CD4-positive, alpha-beta T cell treated with Interleukin-10 for 1 hour (primary cell): Measurements from ENCODE around the gene IL5.
"Not testable (repeated sequence)": the region's sequence is repeated elsewhere in the genome, so short reads cannot be mapped to it uniquely, and the experiment has no call there.

Experiments
- DNase-seq: peaks from one replicate; pipeline ENCODE4 v3.0.0-alpha.2; 2020

The IL5 gene

DNA sequence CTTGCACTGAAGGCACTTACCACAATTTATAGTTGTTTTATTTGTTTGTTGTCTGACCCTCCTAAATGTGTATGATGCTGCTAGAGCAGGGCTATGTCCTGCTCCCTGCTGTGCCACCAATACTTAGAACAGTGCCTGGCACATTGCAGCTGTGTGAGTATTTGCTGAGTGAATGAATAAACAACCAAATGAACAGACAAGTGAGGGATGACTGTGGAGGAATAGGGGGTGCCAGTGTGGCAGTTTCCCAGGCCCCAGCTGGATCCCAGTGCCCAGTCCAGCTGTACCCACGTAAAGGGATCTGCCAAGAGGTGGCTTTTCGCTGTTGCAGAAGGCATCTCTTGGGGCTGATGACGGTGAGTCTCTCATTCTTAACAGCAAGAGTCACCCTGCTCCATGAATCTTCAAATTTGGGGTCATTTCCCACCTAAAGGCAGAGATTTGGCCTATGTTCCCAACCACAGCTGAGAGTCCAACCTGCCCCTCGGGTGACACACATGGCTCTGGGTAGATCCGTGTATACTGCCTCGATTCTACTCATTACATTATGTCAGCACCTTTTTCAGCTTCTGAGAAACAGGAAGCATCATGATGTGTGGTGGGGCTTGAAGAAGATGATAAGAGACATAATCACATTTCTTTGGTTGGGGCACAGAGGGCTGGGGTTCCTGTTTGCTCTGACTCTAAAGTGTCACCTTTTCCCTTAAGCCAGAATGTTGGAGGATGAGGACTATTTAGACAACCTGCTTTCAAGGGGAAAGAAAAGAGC, 14.3 kb downstream of the IL5 start:
- DNase-seq: peak; percentile 9

DNA sequence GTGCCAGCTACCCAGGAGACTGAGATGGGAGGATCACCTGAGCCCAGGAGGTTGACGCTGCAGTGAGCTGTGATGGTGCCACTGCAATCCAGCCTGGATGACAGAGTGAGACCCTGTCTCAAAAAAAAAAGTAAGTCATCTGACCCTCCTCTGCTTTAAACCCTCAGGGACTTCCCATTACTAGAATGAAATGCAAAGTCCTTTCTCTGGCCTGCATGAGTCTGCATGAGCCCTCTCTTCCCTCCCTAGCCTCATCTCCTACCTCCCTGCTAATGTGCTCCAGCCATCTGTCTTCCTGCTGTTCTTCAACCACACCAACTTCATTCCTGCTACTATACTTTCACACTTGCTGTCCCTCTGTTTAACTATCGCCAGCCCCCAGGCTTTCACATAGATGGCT, 15.3 kb downstream of the IL5 start:
- no peak for DNase-seq

DNA sequence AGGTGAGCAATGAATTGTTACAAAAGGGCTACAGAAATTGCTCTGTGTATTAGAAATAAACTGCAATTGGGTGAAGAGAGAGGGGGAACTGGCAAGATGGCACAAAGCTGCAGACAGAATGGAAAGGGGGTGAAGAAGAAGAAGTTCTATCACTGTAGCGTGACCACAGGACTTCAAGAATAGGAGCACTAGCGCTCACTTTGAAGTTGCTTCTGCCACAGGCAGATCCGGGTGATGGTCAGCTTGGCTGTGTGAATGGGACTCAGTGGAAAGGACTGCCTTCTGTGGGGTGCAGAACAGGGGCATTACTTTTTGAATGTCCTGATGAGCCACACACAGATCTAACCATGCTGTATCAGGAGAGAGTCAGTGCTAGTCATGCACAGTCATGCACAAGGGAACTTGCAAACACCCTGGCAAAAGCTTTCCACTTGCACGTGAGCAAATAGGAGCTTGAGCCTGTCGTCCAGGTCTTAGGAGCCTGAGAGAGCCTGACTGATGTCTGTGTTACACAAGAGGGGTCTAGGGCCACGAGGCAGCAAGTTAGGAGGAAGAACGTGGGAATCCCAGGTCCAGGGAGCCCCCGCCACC, 16.3 kb downstream of the IL5 start:
- no peak for DNase-seq

DNA sequence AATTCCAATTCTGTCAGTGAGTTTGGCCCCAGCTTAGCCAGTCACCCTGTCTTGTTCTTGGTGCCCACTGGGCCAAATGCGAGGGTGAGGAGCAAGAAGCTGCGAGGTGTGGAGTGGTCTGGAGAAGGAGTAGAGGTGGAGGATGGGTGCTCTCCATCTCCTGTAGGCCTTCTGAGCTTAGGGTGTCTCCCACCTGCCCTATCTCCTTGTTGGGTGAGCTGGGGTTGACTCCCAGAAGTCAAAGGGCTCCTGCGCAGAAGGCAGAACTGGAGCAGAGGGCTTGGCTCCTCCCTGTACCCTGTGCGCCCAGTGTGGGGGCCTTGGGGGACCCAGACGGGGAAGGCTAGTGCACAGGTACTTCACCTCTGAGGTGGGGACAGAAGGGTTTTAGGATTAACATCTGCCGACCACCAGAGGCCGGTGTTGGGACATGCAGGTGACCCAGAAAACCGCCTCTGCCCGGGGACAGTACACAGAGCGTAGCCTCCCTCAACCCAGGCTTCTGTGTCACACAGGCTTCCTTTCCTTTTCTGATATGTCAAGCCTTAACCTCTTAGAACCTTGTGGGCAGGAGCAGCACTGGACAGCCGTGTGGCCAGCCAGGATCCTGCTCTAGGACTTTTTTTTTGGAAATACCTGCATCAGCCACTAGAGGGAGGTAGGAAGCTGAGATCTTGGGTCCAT, 16.9 kb downstream of the IL5 start:
- DNase-seq: peak; percentile 58

DNA sequence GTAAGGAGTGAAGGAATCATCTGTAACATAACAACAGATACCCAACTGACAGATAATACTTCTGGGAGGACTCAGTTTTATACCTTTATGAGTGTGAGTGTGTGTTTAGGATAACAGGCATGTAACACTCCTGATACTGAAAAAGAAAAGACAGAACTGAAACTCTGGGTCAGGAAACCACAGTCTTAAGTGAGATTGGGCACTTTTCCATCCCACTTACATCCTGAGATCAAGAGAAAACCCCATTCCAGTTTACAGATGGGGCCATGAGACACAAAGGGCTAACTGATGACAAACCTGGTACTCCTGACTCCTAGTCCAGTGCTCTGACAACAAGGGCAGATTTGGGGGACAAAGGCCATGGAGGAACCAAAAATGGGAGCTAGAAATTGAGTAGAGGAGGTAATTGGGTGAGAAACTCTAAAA, 18.0 kb downstream of the IL5 start:
- DNase-seq: no peak

DNA sequence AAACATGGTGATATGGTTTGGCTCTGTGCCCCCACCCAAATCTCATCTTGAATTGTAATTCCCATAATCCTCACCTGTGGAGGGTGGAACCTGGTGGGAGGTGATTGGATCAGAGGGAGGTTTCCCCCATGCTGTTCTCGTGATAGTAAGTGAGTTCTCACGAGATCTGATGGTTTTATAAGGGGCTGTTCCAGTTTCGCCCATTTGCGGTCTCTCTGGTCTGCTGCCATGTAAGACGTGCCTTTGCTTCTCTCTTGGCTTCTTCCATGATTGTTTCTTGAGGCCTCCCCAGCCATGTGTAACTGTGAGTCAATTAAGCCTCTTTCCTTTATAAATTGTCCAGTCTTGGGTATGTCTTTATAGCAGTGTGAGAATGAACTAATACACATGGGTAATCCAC, 18.4 kb downstream of the IL5 start:
- DNase-seq: not testable (repeated sequence)

DNA sequence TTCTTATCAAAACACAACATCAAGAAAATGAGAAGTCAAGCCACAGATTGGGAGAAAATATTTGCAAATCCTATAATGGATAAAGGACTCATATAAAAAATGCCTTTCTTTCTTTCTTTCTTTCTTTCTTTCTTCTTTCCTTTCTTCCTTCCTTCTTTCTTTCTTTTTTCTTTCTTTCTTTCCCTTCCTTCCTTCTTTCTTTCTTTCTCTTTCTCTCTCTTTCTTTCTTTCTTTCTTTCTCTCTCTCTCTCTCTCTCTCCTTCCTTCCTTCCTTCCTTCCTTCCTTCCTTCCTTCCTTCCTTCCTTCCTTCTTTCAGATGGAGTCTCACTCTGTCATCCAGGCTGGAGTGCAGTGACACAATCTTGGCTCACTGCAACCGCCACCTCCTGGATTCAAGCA, 21.3 kb downstream of the IL5 start:
- DNase-seq: not testable (repeated sequence)

DNA sequence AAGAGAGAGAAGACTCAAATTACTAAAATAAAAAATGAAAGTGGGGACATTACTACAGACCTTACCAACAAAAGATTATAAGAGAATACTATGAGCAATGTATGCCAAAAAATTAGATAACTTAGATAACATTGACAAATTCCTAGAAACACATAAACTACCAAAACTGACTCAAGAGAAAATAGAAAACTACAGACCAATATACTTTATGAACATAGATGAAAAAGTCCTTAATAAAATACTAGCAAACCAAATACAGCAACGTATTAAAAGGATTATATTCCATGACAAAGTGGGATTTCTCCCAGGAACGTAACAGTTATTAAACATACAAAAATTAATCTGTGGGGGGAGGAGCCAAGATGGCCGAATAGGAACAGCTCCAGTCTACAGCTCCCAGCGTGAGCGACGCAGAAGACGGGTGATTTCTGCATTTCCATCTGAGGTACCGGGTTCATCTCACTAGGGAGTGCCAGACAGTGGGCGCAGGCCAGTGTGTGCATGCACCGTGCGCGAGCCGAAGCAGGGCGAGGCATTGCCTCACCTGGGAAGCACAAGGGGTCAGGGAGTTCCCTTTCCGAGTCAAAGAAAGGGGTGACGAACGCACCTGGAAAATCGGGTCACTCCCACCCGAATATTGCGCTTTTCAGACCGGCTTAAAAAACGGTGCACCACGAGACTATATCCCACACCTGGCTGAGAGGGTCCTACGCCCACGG, 29.5 kb downstream of the IL5 start:
- DNase-seq: not testable (repeated sequence)

DNA sequence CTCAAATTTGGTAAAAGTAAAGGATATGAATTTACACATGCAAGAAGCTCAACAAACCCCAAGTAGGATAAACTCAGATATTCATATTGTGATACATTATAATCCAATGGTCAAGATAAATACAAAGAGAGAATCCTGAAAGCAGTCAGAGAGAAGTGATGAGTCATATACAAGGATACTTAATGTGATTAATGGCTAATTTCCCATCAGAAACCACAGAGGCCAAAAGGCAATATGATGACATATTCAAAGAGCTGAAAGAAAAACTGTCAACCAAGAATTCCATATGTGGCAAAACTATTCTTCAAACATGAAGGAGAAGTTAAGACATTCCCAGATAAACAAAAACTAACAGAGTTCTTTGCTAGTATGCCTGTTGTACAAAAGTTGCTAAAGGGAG, 33.2 kb downstream of the IL5 start:
- no peak for DNase-seq

DNA sequence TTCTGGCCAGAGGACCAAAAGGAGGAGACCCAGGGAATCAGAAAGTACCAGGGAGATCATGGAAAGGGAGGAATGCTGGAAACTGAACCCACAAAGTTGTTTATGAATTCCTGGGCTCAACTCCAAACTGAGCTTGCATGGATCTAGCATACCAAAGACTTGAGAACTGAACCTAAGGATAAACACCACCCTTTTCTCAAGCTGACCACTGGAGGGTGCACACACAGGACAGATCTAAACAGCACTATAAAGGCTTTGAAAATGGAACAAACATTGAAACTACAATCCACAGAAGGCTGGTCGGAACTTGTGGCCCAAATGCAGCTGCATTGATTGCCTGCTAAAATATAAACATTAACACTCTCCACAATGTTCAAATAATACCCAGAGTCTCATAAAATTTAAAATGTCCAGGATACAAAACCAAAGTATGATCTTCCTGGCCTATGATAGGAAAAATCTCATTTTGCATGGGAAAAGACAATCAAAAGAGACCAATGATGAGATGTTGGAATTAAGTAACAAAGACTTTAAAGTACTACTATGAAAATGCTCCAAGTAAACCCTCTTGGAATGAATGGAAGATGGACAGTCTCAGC, 37.1 kb downstream of the IL5 start:
- no peak for DNase-seq

DNA sequence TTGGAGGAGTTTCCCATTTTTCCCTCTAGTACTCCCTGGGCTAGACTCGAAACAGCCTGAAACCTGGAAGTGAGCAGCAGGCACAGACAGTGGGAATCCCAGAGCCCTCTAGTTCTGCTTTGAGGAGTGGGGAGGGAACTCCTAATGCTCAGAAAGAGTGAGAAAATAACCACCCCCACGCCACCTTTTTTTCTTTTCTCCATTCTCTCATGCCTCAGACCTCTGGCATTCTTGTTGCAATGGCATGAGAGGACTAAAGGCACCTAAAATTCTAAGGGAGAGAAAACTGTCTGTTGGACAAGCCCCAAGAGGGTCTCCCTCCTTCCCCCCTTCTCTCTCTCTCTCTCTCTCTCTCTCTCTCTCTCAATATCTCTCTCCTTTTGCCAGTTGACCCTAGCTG, 37.7 kb downstream of the IL5 start:
- no peak for DNase-seq

DNA sequence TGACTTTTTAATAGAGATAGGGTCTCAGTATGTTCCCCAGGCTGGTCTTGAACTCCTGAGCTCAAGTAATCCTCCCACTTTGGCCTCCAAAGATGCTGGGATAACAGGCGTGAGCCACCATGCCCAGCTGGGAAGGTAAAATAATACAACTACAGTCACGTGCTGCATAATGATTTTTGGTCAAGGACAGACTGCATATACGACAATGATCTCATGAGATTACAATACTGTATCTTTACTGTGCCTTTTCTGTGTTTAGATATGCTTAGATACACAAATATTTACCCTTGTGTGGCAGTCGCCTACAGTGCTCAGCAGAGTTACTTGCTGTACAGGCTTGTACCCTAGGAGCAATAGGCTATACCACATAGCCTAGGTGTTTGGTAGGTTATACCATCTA, 38.6 kb downstream of the IL5 start:
- no peak for DNase-seq

DNA sequence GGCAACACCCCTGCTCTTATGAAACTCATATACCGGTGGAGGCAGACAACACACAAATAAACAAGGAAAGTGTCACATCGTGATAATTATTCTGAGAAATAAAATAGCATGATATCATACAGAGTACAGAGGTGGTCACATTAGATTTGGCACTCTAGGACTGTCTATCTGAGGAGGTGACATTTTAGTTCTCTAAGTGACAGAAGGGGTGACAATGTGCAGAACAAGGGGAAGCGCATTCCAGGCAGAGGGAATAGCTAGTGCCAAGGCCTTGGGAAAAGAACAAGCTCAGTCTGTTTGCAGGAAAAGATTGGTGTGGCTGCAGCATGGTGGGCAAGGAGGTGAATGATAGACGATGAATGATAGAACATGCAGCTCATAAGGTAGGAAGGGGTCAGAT, 40.1 kb downstream of the IL5 start:
- DNase-seq: no peak

DNA sequence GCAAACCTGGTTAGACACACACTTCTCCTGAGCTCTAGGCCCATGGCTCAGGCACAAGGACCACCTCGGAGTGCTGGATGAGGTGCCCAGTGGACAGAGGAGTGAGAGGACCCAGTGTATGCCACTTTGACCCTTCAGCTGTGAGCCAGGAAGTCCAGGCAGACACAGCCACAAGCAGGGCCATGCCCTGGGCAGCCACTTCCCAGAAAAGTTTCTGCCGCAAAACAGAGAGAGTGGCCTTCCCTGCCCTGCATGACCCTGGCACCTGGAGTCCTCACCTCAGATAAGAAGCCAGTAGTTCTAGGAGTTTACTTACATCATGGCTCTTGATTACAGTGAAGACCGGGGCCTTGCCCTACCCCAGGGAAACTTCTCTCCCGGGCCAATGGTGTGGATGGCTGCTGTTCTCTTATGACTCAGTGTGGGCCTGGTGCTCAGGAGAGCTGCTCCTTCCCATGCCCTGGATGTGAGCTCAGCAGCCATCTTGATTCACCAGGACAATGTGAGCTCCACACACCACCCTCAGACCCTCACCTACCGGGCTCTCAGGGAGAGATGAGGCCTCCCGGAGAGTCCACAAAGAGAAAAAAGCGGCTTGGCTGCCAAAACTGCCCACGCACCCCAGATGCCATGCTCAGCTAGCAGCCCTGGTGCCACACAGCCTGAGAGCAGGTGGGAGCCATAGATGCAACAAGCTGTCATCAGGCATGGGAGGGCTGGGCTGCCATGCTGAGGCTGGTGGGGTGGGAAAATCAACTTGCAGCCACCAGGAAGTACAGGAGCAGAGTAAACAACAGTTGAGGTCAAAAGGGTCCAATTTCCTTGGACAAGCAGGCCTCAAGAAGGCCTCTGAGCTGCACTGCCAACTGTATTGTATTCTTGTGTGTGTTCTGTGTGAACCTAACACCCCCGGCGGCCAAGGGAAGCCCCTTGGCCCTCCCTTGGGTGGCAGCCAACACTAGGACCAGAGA, 41.1 kb downstream of the IL5 start:
- no peak for DNase-seq

DNA sequence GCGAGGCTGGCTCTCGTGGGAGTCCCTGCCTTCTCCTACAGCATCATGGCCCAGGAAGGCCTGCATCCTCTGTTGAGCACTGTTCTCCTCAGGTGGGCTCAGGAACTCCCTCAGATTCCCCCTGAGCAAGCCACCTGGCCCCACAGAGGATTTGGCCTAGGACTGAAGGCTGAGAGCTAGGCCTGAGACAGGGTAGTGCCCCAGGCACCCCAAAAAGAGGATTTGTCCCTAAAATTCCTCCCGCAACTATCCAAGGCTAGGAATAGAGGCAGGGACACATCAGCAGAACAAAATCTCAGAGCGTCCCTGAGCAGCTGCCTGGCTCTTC, 41.7 kb downstream of the IL5 start:
- DNase-seq: no peak

DNA sequence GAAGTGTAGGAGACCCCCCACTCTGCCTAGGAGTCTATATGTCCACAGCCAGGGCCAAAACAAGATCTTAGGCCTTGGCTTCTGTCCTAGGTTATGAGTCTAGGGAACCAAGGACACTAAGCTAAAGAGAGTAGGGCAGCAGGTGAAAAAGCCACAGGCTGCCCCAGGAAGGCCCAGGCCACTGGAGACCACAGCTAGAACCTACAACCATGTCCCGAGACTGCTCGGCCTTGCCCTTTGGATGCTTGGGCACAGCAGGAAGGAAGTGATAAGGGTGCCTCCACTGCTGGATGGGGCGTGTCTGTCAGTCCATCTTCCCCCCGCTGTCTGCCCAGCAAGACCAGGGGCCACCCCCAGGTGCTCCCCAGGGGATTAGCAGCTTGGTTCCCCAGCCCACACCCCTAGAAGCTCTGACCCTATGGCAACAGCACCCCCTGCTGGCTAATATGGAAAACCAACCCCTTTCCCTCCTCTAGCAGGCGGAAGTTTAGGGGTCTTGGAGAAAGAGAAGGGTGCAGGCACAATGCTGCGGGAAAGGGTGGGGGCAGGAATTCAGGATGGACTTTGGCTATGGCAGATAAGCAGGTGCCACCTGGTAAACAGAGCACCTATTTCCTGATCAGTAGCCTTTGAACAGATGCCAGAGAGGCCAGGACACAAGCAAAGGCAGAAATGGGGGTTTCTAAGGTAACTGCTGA, 42.2 kb downstream of the IL5 start:
- DNase-seq: peak; percentile 84

DNA sequence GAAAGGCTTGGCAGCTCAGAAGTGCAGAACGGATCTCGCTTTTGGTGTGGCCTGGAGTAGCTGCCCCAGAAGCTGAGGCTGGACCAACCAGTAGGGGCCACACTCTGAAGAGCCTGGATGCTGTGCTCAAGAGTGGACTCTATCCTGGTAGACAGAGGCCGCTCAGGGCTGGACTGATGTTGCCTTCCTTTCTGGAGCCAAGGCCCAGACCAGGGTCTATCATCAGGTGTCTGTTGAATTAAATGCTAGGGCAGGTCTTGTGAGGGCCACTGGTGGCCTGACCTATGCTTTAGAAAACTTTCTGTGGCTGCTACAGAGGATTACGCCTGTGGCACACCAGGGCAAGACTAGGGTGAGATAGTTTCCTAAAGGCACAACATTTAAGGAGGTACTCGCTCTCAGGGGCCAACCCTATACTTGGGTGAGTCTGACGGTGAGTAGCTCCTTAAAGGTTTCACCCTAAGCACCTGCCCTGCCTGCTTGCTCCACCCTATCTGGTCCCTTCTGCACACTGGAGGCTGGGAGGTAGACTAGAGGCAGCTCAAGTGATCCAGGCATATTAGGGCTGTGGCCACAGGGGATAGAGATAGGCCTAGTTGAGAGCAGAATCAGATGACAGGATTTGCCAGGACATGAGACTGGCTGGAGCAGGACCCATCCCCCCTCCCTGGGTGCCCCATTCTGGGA, 42.9 kb downstream of the IL5 start:
- DNase-seq: no peak

DNA sequence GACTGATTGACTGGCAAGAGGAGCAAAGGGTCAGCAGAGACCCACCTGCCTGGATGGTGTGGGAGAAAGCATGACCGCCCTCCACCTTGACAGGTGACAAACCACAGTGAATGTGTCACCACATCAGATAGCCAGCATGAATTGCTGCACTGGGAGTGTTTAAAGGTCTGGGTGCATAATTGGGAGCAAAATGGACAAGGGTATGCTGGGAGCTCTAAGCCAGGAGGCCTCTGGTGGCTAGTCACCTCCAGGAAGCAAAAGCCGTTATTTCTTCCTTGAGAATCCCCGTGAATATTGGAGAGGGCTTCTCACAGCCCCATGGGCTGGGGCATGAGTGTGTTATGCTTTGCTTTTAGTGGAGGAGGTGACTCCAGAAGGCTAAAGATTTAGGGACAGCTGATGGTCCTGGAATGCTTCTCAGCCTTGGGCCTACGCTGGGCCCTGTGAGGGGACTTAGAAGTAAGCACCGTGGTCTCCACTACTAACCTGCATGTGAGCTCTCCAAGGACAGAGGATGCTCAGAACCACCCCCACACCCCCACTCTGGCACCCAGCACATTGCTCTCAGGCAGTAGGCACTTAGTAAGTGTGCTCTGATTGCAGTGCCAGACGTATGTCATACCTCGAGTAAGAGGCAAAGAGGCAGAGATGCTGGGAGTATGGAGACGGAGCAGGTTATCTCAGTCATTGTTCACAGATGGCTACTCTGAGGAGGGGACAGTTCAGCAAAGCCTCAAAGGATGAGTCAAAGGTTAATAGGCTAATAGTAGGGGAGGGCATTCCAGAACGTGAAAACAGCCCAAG, 43.7 kb downstream of the IL5 start:
- DNase-seq: no peak

DNA sequence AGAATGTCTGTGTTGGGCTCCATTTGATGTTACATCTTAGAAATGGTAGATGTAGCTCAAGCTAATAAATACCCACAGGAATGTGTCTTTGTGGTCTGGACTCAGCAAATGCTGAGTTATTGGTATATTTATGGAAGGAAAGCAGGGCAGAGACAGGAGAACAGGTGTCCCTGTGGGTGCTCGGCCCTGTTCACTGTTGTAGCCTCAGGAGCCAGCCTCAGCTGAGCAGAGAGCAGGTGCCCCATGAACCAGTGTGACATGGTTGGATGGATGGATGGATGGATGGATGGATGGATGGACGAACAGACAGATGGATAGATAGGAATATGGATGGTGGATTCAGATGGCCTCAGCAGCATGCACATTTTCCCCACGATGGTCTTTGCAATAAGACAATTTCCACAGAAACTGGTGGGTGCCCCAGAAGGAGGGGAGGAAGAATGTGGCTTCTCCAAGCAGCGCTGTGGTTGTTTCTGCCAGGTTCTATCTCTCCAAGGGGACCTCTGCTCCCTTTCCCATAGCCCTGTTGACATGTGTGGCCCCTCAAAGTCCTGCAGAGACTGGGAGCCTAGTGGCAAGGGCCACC, 44.5 kb downstream of the IL5 start:
- no peak for DNase-seq

DNA sequence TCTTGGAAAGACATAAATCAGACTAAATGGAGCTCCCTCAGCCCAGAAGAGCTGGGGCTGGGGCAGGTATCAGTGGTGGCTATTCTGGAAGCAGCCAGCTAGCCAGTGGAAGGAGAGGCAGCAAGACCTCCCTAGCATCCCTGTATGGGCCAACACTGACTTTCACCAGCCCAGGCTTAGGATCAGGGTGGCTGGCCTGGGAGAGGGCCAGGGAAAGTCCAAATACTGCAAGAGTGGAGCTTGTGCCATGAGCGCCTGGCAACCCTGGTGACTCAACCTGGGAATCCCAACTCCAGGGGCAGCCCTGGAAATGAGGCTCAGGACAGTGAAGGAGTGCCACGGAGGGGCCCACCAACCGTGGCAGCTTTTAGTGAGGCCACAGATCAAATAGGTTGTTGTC, 45.2 kb downstream of the IL5 start:
- no peak for DNase-seq
